ENCODE data around the gene LTO1. TPM values are rescaled to one million over a fixed set of nuclear protein-coding genes. Genes with fewer than 3 reads are reported as not detected.

Gene LTO1
- total RNA-seq, 2 donors from 2014 or later: 23.2 to 32.2 TPM

- peaks cover 6% of the 10 kb centered on the region for H3K4me1 ChIP-seq (ENCODE audit: control insufficient read depth, insufficient read depth, low read length)
- no peak overlapping the region for H3K4me3 Mint-ChIP-seq
- H3K27me3 ChIP-seq (ENCODE audit: control insufficient read depth, insufficient read depth, low read length, poor library complexity, severe bottlenecking): no peaks in the 10 kb centered on the region
- H3K27me3 Mint-ChIP-seq (ENCODE audit: insufficient read depth): peaks cover 6% of the 10 kb centered on the region
- 92 to 100% methylated on average over 1 to 2 of the region's 2 CpGs for WGBS, 2 experiments (ENCODE audit: insufficient coverage in 1 of 2, insufficient read length in 1 of 2)
- H3K36me3 ChIP-seq (ENCODE audit: control insufficient read depth, insufficient read depth, low read length): no peaks in the 10 kb centered on the region
- H3K4me1 Mint-ChIP-seq: peaks cover 12% of the 10 kb centered on the region
- H3K9me3 ChIP-seq (ENCODE audit: control insufficient read depth, low read length): peaks cover 12% of the 10 kb centered on the region
- no peak for TF ChIP-seq CTCF (conservative IDR thresholded peaks at IDR 0.05)
- no peak overlapping the region for H3K4me3 ChIP-seq (ENCODE audit: low read length)
- H3K27ac ChIP-seq (ENCODE audit: low read depth, low read length): no peak overlapping the region
- peaks cover 27% of the 10 kb centered on the region for H3K9me3 Mint-ChIP-seq
- peaks cover 3% of the 10 kb centered on the region for H3K36me3 Mint-ChIP-seq (ENCODE audit: low read depth)
- peak; percentile 67 for DNase-seq
- no peak overlapping the region for H3K27ac Mint-ChIP-seq
- no peak overlapping the region for H3K9ac ChIP-seq (ENCODE audit: extremely low read depth, low read length, poor library complexity, severe bottlenecking)
These were observed 45.1 kb downstream of the LTO1 start for GRCh38 chr11:69630017-69630416.

- H3K36me3 ChIP-seq (ENCODE audit: control insufficient read depth, insufficient read depth, low read length): no peaks in the 10 kb centered on the region
- H3K27me3 ChIP-seq (ENCODE audit: control insufficient read depth, insufficient read depth, low read length, poor library complexity, severe bottlenecking): no peaks in the 10 kb centered on the region
- H3K27ac ChIP-seq (ENCODE audit: low read depth, low read length): no peak overlapping the region
- H3K27me3 Mint-ChIP-seq (ENCODE audit: insufficient read depth): peaks cover 6% of the 10 kb centered on the region
- H3K4me3 ChIP-seq (ENCODE audit: low read length): no peak overlapping the region
- H3K9me3 Mint-ChIP-seq: peaks cover 27% of the 10 kb centered on the region
- 91 to 99% methylated on average over 11 to 14 of the region's 14 CpGs for WGBS, 2 experiments (ENCODE audit: insufficient coverage in 1 of 2, insufficient read length in 1 of 2)
- peaks cover 12% of the 10 kb centered on the region for H3K9me3 ChIP-seq (ENCODE audit: control insufficient read depth, low read length)
- H3K4me3 Mint-ChIP-seq: no peak overlapping the region
- H3K4me1 Mint-ChIP-seq: no peaks in the 10 kb centered on the region
- DNase-seq: peak; percentile 39
- H3K36me3 Mint-ChIP-seq (ENCODE audit: low read depth): peaks cover 3% of the 10 kb centered on the region
- no peak overlapping the region for H3K9ac ChIP-seq (ENCODE audit: extremely low read depth, low read length, poor library complexity, severe bottlenecking)
- no peaks in the 10 kb centered on the region for H3K4me1 ChIP-seq (ENCODE audit: control insufficient read depth, insufficient read depth, low read length)
- no peak for TF ChIP-seq CTCF (conservative IDR thresholded peaks at IDR 0.05)
- no peak overlapping the region for H3K27ac Mint-ChIP-seq
These were observed 47.6 kb downstream of the LTO1 start for GRCh38 chr11:69627551-69627950.

GRCh38 chr11:69625476-69625875 is 49.7 kb downstream of the LTO1 start:
- Histone ChIP-seq H3K4me3 (ENCODE audit: low read length) (no peak overlapping the region), H3K27ac (ENCODE audit: low read depth, low read length) (no peak overlapping the region), H3K9ac (ENCODE audit: extremely low read depth, low read length, poor library complexity, severe bottlenecking) (no peak overlapping the region), H3K27me3 (ENCODE audit: control insufficient read depth, insufficient read depth, low read length, poor library complexity, severe bottlenecking) (no peaks in the 10 kb centered on the region), H3K9me3 (ENCODE audit: control insufficient read depth, low read length) (peaks cover 12% of the 10 kb centered on the region), H3K4me1 (ENCODE audit: control insufficient read depth, insufficient read depth, low read length) (no peaks in the 10 kb centered on the region), H3K36me3 (ENCODE audit: control insufficient read depth, insufficient read depth, low read length) (no peaks in the 10 kb centered on the region)
- Mint-ChIP-seq H3K4me3 (no peak overlapping the region), H3K4me1 (no peaks in the 10 kb centered on the region), H3K9me3 (peaks cover 27% of the 10 kb centered on the region), H3K27ac (no peak overlapping the region), H3K36me3 (ENCODE audit: low read depth) (peaks cover 3% of the 10 kb centered on the region), H3K27me3 (ENCODE audit: insufficient read depth) (peaks cover 6% of the 10 kb centered on the region)
- no peak for TF ChIP-seq CTCF (conservative IDR thresholded peaks at IDR 0.05)
- no peak for DNase-seq
- 90 to 97% methylated on average over 8 to 10 of the region's 10 CpGs for WGBS, 2 experiments (ENCODE audit: insufficient coverage in 1 of 2, insufficient read length in 1 of 2)
